Thyroid gland (tissue), 4 donors: ENCODE measurements around the gene ACP6.

Experiments used
- POLR2A ChIP-seq, 2 donors: fragments of 450-650 bp; IDR thresholded peaks; one replicate each; pipeline ENCODE4 v1.6.1; 2017; ENCODE audit warnings: antibody characterized with exemption in 2 of 2, mild to moderate bottlenecking in 2 of 2, moderate library complexity in 1 of 2
- TF ChIP-seq, protein P1 (sequence below), 6 experiments: fragments of 200-600 bp in 3 of 6; fragments of 450-650 bp in 3 of 6; sonication (generic) in 3 of 6; IDR thresholded peaks; one replicate each; pipeline ENCODE4 v1.5.1; 2016 to 2019; ENCODE audit warnings: antibody characterized with exemption in 6 of 6, mild to moderate bottlenecking in 2 of 6, inconsistent platforms in 1 of 6, moderate library complexity in 1 of 6

GRCh38 chr1:147618771-147619170 is 51.6 kb downstream of the ACP6 start:
- no peak for TF ChIP-seq POLR2A (IDR thresholded peaks at IDR 0.05)
- TF ChIP-seq, protein P1, sequence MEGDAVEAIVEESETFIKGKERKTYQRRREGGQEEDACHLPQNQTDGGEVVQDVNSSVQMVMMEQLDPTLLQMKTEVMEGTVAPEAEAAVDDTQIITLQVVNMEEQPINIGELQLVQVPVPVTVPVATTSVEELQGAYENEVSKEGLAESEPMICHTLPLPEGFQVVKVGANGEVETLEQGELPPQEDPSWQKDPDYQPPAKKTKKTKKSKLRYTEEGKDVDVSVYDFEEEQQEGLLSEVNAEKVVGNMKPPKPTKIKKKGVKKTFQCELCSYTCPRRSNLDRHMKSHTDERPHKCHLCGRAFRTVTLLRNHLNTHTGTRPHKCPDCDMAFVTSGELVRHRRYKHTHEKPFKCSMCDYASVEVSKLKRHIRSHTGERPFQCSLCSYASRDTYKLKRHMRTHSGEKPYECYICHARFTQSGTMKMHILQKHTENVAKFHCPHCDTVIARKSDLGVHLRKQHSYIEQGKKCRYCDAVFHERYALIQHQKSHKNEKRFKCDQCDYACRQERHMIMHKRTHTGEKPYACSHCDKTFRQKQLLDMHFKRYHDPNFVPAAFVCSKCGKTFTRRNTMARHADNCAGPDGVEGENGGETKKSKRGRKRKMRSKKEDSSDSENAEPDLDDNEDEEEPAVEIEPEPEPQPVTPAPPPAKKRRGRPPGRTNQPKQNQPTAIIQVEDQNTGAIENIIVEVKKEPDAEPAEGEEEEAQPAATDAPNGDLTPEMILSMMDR (IDR thresholded peaks at IDR 0.05) = no peak
